Muscle of leg (tissue), 11 donors: ENCODE measurements around the gene KCTD10. TPM values are rescaled to one million over a fixed set of nuclear protein-coding genes. Genes with fewer than 3 reads are reported as not detected.
"Not testable (repeated sequence)": the region's sequence is repeated elsewhere in the genome, so short reads cannot be mapped to it uniquely, and the experiment has no call there.

Experiments
- DNase-seq: peaks from one replicate; pipeline ENCODE4 v3.0.0; 2013
- H3K27ac ChIP-seq: one replicate; pipeline ENCODE4 v1.5.1; 2013; ENCODE audit warnings: mild to moderate bottlenecking, low read length, control low read depth
- H3K27me3 ChIP-seq: one replicate; pipeline ENCODE4 v1.6.1; 2013; ENCODE audit warnings: low read length; ENCODE audit not compliant: control insufficient read depth, insufficient read depth
- H3K36me3 ChIP-seq: one replicate; pipeline ENCODE4 v1.6.1; 2013; ENCODE audit warnings: low read length; ENCODE audit not compliant: control insufficient read depth, insufficient read depth
- H3K4me1 ChIP-seq: one replicate; pipeline ENCODE4 v1.6.1; 2013; ENCODE audit warnings: low read length; ENCODE audit not compliant: control insufficient read depth, insufficient read depth
- H3K4me3 ChIP-seq: one replicate; pipeline ENCODE4 v1.5.1; 2013; ENCODE audit warnings: low read length, control low read depth
- H3K9me3 ChIP-seq: replicated peaks from 2 replicates; pipeline ENCODE4 v1.6.1; 2013; ENCODE audit warnings: low read depth, low read length; ENCODE audit not compliant: control insufficient read depth
- WGBS: methylation state at CpG from one replicate; pipeline ENCODE4 v1.1.5; 2013; ENCODE audit warnings: missing lambda C conversion rate; ENCODE audit not compliant: insufficient coverage; 5-methylcytosine and 5-hydroxymethylcytosine counted together
- polyA plus RNA-seq, 8 donors: library from polyadenylated mRNA; unstranded; fragments of 120-200 nt; gene quantifications; one replicate each; pipeline versions ENCODE4 v1.2.1 to v1.2.3, GENCODE V29; 2013; ENCODE audit warnings: inconsistent platforms in 1 of 8, low replicate concordance in 1 of 8; ENCODE audit not compliant: insufficient read length in 8 of 8, insufficient read depth in 1 of 8
- total RNA-seq: library from RNA; stranded (reverse); fragments of 120-200 nt; gene quantifications from one replicate; pipeline ENCODE4 v1.2.4, GENCODE V29; 2013

Gene KCTD10
- total and polyA plus RNA-seq, 9 donors, result 10.0 to 35.8 (median 27.2) TPM

DNA sequence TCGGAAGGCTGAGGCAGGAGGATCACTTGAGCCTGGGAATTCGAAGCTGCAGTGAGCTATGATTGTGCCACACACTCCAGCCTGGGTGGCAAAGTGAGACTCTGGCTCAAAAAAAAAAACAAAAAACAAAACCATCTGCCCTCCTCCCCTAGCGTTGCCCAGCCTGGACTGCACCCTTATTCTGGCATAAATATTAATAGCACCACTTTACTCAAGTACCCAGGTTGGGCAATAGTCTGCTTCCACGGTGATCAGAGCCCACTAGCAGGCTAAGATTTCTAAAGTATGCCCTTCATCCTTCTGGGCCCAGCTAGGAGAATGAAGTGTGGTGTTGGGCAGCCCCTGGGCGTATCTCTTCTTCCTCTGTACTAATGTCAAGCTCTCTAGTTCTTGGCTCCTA is 33.3 kb downstream of the KCTD10 start:
- Histone ChIP-seq H3K4me1 (no peaks in the 10 kb centered on the region), H3K36me3 (peaks cover 34% of the 10 kb centered on the region), H3K27me3 (no peaks in the 10 kb centered on the region), H3K27ac (no peak overlapping the region), H3K4me3 (no peak overlapping the region), H3K9me3 (no peaks in the 10 kb centered on the region)
- 94% methylated on average over 2 of the region's 5 CpGs for WGBS
- DNase-seq, result no peak

- Histone ChIP-seq H3K27ac (no peak overlapping the region), H3K36me3 (peaks cover 11% of the 10 kb centered on the region), H3K27me3 (no peaks in the 10 kb centered on the region), H3K4me1 (no peaks in the 10 kb centered on the region), H3K9me3 (no peaks in the 10 kb centered on the region), H3K4me3 (no peak overlapping the region)
- 26% methylated on average over 3 of the region's 9 CpGs for WGBS
- DNase-seq, result no peak
Observed at GRCh38 chr12:109440851-109441490, 36.1 kb downstream of the KCTD10 start.

DNA sequence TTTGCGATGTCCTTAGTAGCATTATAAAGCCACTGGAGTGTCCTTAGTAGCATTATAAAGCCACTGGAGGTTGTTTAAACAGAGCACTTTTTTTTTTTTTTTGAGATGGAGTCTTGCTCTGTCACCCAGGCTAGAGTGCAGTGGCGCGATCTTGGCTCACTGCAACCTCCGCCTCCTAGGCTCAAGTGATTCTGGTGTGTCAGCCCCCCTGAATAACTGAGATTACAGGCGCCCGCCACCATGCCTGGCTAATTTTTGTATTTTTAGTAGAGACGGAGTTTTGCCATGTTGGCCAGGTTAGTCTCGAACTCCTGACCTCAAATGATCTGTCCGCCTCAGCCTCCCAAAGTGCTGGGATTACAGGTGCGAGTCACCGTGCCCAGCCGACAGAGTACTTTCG is 37.1 kb downstream of the KCTD10 start:
- H3K27me3 ChIP-seq, H3K27ac ChIP-seq, H3K4me3 ChIP-seq, DNase-seq, H3K4me1 ChIP-seq, H3K9me3 ChIP-seq: not testable (repeated sequence)
- 100% methylated on average over 5 of the region's 13 CpGs for WGBS
- peaks cover 11% of the 10 kb centered on the region for H3K36me3 ChIP-seq

GRCh38 chr12:109439181-109439580 is 37.9 kb downstream of the KCTD10 start:
- DNase-seq, result no peak
- no CpG with 5 or more reads among the region's 6 CpGs for WGBS
- Histone ChIP-seq H3K4me1 (no peaks in the 10 kb centered on the region), H3K36me3 (peaks cover 4% of the 10 kb centered on the region), H3K27me3 (no peaks in the 10 kb centered on the region), H3K27ac (no peak overlapping the region), H3K9me3 (no peaks in the 10 kb centered on the region), H3K4me3 (no peak overlapping the region)

DNA sequence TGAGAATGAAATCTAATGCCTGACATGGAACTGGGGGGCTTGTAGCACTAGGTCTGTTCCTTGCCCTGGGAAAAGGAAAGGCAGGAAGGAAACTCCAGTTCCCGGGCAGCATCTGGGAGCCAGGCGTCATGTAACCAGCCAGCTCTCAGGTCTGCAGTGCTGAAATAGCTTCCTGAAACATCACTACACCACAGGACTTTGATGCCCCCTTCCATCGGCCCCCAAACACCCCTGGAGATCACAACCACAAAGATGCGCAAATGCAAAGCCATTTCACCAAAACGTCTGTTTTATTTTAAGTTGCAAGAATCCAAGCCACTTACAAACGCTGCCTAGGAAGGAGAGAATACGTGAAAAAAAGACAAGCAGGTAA is 40.9 kb downstream of the KCTD10 start:
- no peaks in the 10 kb centered on the region for H3K36me3 ChIP-seq
- peaks cover 3% of the 10 kb centered on the region for H3K4me1 ChIP-seq
- H3K27me3 ChIP-seq, result no peaks in the 10 kb centered on the region
- no peaks in the 10 kb centered on the region for H3K9me3 ChIP-seq
- no peak overlapping the region for H3K27ac ChIP-seq
- 80% methylated on average over 1 of the region's 7 CpGs for WGBS
- no peak for DNase-seq
- H3K4me3 ChIP-seq, result no peak overlapping the region

DNA sequence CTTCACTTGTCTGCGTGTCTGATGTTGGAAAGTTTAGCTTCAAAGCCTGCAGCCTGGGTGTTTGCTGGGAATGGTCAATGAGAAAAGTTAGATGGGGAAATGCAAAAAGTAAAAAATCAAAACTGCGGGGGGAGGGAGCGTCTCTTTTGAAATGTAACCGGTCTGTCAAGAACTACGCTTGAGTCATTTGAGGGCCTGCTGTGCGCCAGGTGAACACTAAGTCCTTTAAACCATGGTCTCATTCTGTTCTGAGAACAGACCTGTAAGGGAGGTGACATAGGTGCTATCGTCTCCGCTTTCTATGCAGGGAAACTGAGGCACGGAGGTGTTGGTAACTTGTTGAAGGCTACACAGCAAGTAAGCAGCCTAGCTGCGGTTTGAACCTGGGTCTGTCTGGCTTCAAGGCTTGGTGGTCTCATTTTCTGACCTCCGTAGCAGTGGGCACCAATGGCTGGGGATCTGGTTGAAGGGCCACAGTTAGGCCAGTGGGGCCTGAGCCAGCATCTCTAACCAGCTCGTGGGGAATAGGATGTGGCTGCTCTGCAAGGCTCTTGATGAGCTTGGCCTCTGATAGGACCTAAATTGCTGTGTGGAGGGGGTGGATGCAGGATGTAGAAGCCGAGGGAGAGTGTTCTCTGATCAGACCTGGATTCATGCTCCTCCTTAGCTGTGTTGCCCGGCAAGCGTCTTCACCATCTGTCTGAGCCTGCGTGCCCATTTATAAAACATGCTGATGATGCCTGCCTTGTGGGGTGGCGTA is 41.5 kb downstream of the KCTD10 start:
- no peak for DNase-seq
- H3K27me3 ChIP-seq, result no peaks in the 10 kb centered on the region

DNA sequence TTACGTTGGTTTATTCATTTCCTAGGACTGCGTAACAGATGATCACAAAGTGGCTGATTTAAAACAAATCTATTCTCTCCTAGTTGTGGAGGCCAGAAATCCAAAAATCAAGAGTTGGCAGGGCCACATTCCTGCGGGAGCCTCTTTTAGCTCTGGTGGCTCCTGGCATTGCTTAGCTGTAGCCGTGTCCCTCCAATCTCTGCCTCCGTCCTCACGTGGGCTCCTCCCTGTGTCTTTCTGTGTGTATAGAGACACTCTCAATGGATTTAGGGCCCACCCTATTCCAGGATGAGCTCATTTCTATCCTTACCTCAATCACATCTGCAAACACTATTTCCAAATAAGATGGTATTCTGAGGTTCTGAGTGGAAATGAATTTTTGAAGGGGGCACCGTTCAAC is 42.5 kb downstream of the KCTD10 start:
- no peaks in the 10 kb centered on the region for H3K27me3 ChIP-seq
- WGBS, result 70% methylated on average over 3 of the region's 7 CpGs
- H3K36me3 ChIP-seq, result no peaks in the 10 kb centered on the region
- no peak overlapping the region for H3K4me3 ChIP-seq
- H3K9me3 ChIP-seq, result no peaks in the 10 kb centered on the region
- no peak overlapping the region for H3K27ac ChIP-seq
- peaks cover 3% of the 10 kb centered on the region for H3K4me1 ChIP-seq
- no peak for DNase-seq

More for the DNA sequence above, 41.5 kb downstream of the KCTD10 start:
- Histone ChIP-seq H3K4me1 (peaks cover 3% of the 10 kb centered on the region), H3K27ac (no peak overlapping the region), H3K4me3 (no peak overlapping the region), H3K36me3 (no peaks in the 10 kb centered on the region), H3K9me3 (no peaks in the 10 kb centered on the region)
- WGBS, result 62% methylated on average over 17 of the region's 17 CpGs

- Histone ChIP-seq H3K36me3 (no peaks in the 10 kb centered on the region), H3K9me3 (no peaks in the 10 kb centered on the region), H3K27me3 (no peaks in the 10 kb centered on the region), H3K27ac (peak overlapping the region; percentile 67), H3K4me1 (peaks cover 3% of the 10 kb centered on the region), H3K4me3 (no peak overlapping the region)
- DNase-seq, result peak; percentile 41
- WGBS, result 56% methylated on average over 1 of the region's 4 CpGs
Observed at GRCh38 chr12:109433618-109434017, 43.5 kb downstream of the KCTD10 start.

GRCh38 chr12:109432842-109433304 is 44.2 kb downstream of the KCTD10 start:
- peak; percentile 66 for DNase-seq
- H3K4me3 ChIP-seq, result no peak overlapping the region
- H3K36me3 ChIP-seq, result no peaks in the 10 kb centered on the region
- peak overlapping the region; percentile 9 for H3K27ac ChIP-seq
- H3K9me3 ChIP-seq, result no peaks in the 10 kb centered on the region
- 14% methylated on average over 9 of the region's 14 CpGs for WGBS
- H3K4me1 ChIP-seq, result peaks cover 3% of the 10 kb centered on the region
- H3K27me3 ChIP-seq, result no peaks in the 10 kb centered on the region

GRCh38 chr12:109432431-109432830 is 44.7 kb downstream of the KCTD10 start:
- Histone ChIP-seq H3K4me1 (peaks cover 3% of the 10 kb centered on the region), H3K27me3 (no peaks in the 10 kb centered on the region), H3K27ac (no peak overlapping the region), H3K36me3 (no peaks in the 10 kb centered on the region), H3K4me3 (no peak overlapping the region), H3K9me3 (no peaks in the 10 kb centered on the region)
- no peak for DNase-seq
- no CpG with 5 or more reads among the region's 6 CpGs for WGBS
